ENCODE measurements around the gene MBD4.

Gene MBD4

GRCh38 chr3:129382366-129382765, 57.4 kb downstream of the MBD4 start:
- no peak for DNase-seq (ENCODE audit: low read depth)
